ENCODE measurements around the gene MAFG. TPM values are rescaled to one million over a fixed set of nuclear protein-coding genes. Genes with fewer than 3 reads are reported as not detected.

The MAFG gene
- total and polyA plus RNA-seq, 9 of the 15 experiments (the other 6 are each of a cell fraction or from before 2014, with no cell fraction given), result 1.1 to 58.1 (median 24.9) TPM

DNA sequence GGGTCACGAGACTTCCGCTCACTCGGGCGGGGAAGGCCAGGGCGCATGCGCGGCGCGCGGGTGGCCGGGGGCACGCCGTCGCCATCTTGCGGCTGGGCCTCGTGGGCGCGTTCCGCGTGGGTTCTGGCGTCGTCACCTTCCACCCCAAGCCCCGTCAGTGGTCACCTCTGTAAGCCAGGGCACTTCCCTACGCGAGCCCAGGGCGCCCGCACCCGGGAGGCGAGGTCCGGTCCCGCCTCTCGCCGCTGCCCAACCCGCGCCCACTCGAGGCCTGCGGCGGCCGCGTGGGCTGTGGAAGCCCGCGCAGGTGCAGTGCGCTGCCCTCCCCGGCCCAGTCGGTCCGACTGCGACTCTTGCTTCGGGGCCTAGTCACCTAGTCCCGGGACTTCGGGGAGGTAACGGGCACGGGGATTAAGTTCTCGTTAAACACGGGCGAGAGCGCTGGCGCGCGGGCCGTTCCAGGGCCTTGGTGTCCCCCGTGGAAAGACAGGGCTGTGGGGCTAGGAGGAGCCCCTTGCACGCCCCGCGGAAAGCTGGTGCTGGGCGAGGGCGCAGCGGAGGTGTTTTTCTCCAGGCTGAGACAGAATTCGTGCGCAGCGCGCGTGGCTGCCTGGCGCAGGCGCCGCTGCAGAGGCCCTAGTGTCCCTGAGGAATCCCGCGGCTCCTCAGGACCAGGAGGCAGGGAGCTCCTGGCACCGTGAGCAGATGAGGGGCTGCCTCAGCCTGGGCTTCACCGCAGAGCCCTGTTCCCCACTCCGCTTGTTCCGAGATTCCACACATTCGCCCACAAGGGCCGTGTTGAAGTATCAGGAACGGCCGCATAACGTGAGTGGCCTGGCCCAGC lies 55.9 kb downstream of the MAFG start (continued):
- TF ChIP-seq, protein P1, sequence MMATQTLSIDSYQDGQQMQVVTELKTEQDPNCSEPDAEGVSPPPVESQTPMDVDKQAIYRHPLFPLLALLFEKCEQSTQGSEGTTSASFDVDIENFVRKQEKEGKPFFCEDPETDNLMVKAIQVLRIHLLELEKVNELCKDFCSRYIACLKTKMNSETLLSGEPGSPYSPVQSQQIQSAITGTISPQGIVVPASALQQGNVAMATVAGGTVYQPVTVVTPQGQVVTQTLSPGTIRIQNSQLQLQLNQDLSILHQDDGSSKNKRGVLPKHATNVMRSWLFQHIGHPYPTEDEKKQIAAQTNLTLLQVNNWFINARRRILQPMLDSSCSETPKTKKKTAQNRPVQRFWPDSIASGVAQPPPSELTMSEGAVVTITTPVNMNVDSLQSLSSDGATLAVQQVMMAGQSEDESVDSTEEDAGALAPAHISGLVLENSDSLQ (IDR thresholded peaks at IDR 0.05), result peak; percentile 82
- no peak for TF ChIP-seq C11orf30 (IDR thresholded peaks at IDR 0.05; ENCODE audit: low read depth)
- TF ChIP-seq, protein P2, sequence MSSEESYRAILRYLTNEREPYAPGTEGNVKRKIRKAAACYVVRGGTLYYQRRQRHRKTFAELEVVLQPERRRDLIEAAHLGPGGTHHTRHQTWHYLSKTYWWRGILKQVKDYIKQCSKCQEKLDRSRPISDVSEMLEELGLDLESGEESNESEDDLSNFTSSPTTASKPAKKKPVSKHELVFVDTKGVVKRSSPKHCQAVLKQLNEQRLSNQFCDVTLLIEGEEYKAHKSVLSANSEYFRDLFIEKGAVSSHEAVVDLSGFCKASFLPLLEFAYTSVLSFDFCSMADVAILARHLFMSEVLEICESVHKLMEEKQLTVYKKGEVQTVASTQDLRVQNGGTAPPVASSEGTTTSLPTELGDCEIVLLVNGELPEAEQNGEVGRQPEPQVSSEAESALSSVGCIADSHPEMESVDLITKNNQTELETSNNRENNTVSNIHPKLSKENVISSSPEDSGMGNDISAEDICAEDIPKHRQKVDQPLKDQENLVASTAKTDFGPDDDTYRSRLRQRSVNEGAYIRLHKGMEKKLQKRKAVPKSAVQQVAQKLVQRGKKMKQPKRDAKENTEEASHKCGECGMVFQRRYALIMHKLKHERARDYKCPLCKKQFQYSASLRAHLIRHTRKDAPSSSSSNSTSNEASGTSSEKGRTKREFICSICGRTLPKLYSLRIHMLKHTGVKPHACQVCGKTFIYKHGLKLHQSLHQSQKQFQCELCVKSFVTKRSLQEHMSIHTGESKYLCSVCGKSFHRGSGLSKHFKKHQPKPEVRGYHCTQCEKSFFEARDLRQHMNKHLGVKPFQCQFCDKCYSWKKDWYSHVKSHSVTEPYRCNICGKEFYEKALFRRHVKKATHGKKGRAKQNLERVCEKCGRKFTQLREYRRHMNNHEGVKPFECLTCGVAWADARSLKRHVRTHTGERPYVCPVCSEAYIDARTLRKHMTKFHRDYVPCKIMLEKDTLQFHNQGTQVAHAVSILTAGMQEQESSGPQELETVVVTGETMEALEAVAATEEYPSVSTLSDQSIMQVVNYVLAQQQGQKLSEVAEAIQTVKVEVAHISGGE (CRISPR knock-in tag; IDR thresholded peaks at IDR 0.05), result peak in 1 of 3 experiments; percentile 72; a peak in 1 of 6 replicates
- TF ChIP-seq ZKSCAN8 (CRISPR knock-in tag; IDR thresholded peaks at IDR 0.05), result 0 out of 2 replicates have a peak, but pooled peaks have one; percentile 63
- no peak for TF ChIP-seq MCM7 (IDR thresholded peaks at IDR 0.05)
- TF ChIP-seq, protein P3, sequence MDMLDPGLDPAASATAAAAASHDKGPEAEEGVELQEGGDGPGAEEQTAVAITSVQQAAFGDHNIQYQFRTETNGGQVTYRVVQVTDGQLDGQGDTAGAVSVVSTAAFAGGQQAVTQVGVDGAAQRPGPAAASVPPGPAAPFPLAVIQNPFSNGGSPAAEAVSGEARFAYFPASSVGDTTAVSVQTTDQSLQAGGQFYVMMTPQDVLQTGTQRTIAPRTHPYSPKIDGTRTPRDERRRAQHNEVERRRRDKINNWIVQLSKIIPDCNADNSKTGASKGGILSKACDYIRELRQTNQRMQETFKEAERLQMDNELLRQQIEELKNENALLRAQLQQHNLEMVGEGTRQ (CRISPR knock-in tag; IDR thresholded peaks at IDR 0.05), result peak; percentile 73
- TF ChIP-seq ZNF184 (CRISPR knock-in tag; IDR thresholded peaks at IDR 0.05), result no peak
- TF ChIP-seq HDAC1 (IDR thresholded peaks at IDR 0.05), result peak in 1 of 2 experiments; percentile 83; a peak in 2 of 4 replicates
- TF ChIP-seq, protein P4, sequence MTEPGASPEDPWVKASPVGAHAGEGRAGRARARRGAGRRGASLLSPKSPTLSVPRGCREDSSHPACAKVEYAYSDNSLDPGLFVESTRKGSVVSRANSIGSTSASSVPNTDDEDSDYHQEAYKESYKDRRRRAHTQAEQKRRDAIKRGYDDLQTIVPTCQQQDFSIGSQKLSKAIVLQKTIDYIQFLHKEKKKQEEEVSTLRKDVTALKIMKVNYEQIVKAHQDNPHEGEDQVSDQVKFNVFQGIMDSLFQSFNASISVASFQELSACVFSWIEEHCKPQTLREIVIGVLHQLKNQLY (CRISPR knock-in tag; conservative IDR thresholded peaks at IDR 0.05), result no peak
- TF ChIP-seq, protein P5, sequence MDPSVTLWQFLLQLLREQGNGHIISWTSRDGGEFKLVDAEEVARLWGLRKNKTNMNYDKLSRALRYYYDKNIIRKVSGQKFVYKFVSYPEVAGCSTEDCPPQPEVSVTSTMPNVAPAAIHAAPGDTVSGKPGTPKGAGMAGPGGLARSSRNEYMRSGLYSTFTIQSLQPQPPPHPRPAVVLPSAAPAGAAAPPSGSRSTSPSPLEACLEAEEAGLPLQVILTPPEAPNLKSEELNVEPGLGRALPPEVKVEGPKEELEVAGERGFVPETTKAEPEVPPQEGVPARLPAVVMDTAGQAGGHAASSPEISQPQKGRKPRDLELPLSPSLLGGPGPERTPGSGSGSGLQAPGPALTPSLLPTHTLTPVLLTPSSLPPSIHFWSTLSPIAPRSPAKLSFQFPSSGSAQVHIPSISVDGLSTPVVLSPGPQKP (CRISPR knock-in tag; IDR thresholded peaks at IDR 0.05), result no peak
- TF ChIP-seq NONO (IDR thresholded peaks at IDR 0.05; ENCODE audit: low read depth in 2 of 2, low read length in 1 of 2), result peak in 1 of 2 experiments; percentile 94; a peak in 3 of 4 replicates
- TF ChIP-seq, protein P6, sequence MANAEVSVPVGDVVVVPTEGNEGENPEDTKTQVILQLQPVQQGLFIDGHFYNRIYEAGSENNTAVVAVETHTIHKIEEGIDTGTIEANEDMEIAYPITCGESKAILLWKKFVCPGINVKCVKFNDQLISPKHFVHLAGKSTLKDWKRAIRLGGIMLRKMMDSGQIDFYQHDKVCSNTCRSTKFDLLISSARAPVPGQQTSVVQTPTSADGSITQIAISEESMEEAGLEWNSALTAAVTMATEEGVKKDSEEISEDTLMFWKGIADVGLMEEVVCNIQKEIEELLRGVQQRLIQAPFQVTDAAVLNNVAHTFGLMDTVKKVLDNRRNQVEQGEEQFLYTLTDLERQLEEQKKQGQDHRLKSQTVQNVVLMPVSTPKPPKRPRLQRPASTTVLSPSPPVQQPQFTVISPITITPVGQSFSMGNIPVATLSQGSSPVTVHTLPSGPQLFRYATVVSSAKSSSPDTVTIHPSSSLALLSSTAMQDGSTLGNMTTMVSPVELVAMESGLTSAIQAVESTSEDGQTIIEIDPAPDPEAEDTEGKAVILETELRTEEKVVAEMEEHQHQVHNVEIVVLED (CRISPR knock-in tag; IDR thresholded peaks at IDR 0.05), result peak; percentile 57
- 0 out of 4 replicates have a peak, but pooled peaks of 1 of the 2 experiments have one; percentile 4 for TF ChIP-seq RCOR1 (IDR thresholded peaks at IDR 0.05; ENCODE audit: borderline replicate concordance in 1 of 2, low read depth in 2 of 2, low read length in 2 of 2)
- no peak for TF ChIP-seq ARID2 (IDR thresholded peaks at IDR 0.05)
- TF ChIP-seq COPS2 (conservative IDR thresholded peaks at IDR 0.05), result no peak
